ENCODE measurements around the gene DNM3. TPM values are rescaled to one million over a fixed set of nuclear protein-coding genes. Genes with fewer than 3 reads are reported as not detected.

DNM3 gene
- total RNA-seq, 1 donor from 2014 or later, result 1.1 TPM

DNA sequence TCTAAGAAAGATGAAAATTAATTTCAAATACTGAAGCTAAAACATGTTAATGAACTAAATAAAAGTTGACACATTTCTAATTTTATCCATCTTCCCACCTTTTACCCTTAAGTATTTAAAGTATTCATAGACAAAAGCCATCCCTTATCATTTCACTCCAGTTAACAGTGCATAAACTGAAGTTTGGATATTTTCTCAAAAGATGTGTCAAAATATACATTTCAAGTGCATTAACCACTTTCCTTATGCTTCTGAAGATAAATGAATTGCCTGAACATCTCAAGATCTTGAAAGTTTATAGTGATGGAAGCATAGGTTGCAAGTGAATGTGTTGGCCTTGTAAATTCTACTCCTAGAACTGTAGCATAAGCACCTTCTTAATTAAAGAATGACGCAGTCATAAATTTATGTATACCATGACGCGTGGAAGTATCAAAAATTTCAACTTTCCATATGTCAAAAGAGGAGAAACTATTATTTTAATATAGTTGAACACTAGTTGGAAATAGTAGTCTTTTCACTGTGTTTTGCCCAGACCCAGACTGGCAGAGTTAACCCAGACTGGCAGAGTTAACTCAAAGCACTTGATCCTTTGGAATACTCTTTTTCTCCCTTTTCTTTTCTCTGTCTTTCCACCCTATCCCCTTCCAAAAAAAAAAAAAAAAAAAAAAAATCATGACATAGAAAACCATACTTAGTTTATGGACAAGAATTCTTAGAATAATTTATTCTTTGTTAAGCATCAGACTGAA is 296.6 kb downstream of the DNM3 start:
- Histone ChIP-seq H3K9me3 (ENCODE audit: low read depth) (no peaks in the 10 kb centered on the region), H3K9ac (no peak overlapping the region), H3F3A (ENCODE audit: low read depth) (no peaks in the 10 kb centered on the region), H3K36me3 (no peaks in the 10 kb centered on the region), H3K79me2 (ENCODE audit: low read depth) (no peaks in the 10 kb centered on the region), H3K27ac (no peak overlapping the region), H3K4me1 (peaks cover 11% of the 10 kb centered on the region), H3K27me3 (no peaks in the 10 kb centered on the region), H3K4me3 (no peak overlapping the region), H4K20me1 (ENCODE audit: low read depth) (no peaks in the 10 kb centered on the region), H3K4me2 (no peak overlapping the region), H2AFZ (replicated peaks) (no peak overlapping the region)
- Mint-ChIP-seq H3K4me1 (peaks cover 15% of the 10 kb centered on the region), H3K27ac (no peak overlapping the region), H3K9me3 (no peaks in the 10 kb centered on the region), H3K36me3 (no peaks in the 10 kb centered on the region), H3K4me3 (no peak overlapping the region), H3K27me3 (ENCODE audit: insufficient read depth, low read depth) (no peaks in the 10 kb centered on the region)
- DNase-seq (ENCODE audit: low spot score), result no peak
- TF ChIP-seq EZH2phosphoT487 (IDR thresholded peaks at IDR 0.05) (no peak), EZH2 (IDR thresholded peaks at IDR 0.05) (no peak)
- TF ChIP-seq, protein P1, sequence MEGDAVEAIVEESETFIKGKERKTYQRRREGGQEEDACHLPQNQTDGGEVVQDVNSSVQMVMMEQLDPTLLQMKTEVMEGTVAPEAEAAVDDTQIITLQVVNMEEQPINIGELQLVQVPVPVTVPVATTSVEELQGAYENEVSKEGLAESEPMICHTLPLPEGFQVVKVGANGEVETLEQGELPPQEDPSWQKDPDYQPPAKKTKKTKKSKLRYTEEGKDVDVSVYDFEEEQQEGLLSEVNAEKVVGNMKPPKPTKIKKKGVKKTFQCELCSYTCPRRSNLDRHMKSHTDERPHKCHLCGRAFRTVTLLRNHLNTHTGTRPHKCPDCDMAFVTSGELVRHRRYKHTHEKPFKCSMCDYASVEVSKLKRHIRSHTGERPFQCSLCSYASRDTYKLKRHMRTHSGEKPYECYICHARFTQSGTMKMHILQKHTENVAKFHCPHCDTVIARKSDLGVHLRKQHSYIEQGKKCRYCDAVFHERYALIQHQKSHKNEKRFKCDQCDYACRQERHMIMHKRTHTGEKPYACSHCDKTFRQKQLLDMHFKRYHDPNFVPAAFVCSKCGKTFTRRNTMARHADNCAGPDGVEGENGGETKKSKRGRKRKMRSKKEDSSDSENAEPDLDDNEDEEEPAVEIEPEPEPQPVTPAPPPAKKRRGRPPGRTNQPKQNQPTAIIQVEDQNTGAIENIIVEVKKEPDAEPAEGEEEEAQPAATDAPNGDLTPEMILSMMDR (IDR thresholded peaks at IDR 0.05), result no peak

DNA sequence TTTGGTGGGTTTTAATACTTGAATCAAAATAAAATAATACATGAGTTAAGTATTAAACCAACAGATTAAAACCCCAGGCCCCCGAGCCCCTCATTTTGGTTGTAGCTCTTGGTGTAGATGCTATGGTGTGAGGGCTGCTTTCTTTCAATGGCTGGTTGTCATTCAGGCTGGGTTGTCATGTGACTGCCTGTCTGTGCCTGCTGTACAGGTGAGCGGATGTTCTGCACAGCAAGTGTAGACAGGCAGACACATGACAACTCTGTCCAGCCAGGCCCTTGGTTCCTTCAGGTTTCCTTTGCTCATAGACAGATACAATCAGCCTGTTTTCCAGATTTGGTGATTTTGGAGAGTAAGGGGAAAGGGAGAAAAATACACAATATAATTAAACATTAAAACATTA is 297.3 kb downstream of the DNM3 start:
- H3K4me2 ChIP-seq, result no peak overlapping the region
- no peaks in the 10 kb centered on the region for H3K9me3 ChIP-seq (ENCODE audit: low read depth)
- H3K27me3 ChIP-seq, result no peaks in the 10 kb centered on the region
- no peaks in the 10 kb centered on the region for H4K20me1 ChIP-seq (ENCODE audit: low read depth)
- H3K9ac ChIP-seq, result no peak overlapping the region
- peaks cover 16% of the 10 kb centered on the region for H3K4me1 ChIP-seq
- no peaks in the 10 kb centered on the region for H3K27me3 Mint-ChIP-seq (ENCODE audit: insufficient read depth, low read depth)
- no peaks in the 10 kb centered on the region for H3K79me2 ChIP-seq (ENCODE audit: low read depth)
- H3K4me1 Mint-ChIP-seq, result peaks cover 22% of the 10 kb centered on the region
- H3K36me3 Mint-ChIP-seq, result no peaks in the 10 kb centered on the region
- H2AFZ ChIP-seq (replicated peaks), result no peak overlapping the region
- no peak overlapping the region for H3K27ac ChIP-seq
- H3K27ac Mint-ChIP-seq, result no peak overlapping the region
- no peak overlapping the region for H3K4me3 ChIP-seq
- no peaks in the 10 kb centered on the region for H3K36me3 ChIP-seq
- TF ChIP-seq EZH2 (IDR thresholded peaks at IDR 0.05), result no peak
- TF ChIP-seq EZH2phosphoT487 (IDR thresholded peaks at IDR 0.05), result no peak
- TF ChIP-seq, protein P1 (IDR thresholded peaks at IDR 0.05), result no peak
- no peaks in the 10 kb centered on the region for H3F3A ChIP-seq (ENCODE audit: low read depth)
- no peaks in the 10 kb centered on the region for H3K9me3 Mint-ChIP-seq
- H3K4me3 Mint-ChIP-seq, result no peak overlapping the region
- no peak for DNase-seq (ENCODE audit: low spot score)

DNA sequence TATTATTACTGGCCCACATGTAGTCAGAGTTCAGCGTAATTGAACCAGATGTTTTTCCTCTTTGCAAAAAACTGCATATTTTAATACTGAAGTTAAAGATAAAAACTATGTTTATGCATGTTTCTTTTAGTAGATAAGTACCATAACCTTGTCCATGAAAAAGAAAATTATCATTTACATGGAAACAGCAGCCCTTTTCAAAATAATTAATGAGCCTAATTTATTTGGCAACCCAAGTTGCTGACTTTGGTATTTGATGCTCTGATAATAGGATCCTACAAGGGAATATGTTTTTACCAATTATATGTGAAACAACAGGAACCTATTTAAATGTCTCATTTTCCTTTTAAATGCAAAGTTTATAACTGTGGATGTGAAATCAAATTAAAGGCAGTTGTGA is 297.9 kb downstream of the DNM3 start:
- H3K27ac Mint-ChIP-seq, result no peak overlapping the region
- Histone ChIP-seq H3F3A (ENCODE audit: low read depth) (no peaks in the 10 kb centered on the region), H4K20me1 (ENCODE audit: low read depth) (no peaks in the 10 kb centered on the region), H3K36me3 (no peaks in the 10 kb centered on the region), H3K9me3 (ENCODE audit: low read depth) (no peaks in the 10 kb centered on the region), H3K27ac (no peak overlapping the region), H3K4me2 (no peak overlapping the region), H3K4me3 (no peak overlapping the region), H3K9ac (no peak overlapping the region), H2AFZ (replicated peaks) (no peak overlapping the region), H3K27me3 (no peaks in the 10 kb centered on the region), H3K4me1 (peaks cover 19% of the 10 kb centered on the region), H3K79me2 (ENCODE audit: low read depth) (no peaks in the 10 kb centered on the region)
- H3K36me3 Mint-ChIP-seq, result no peaks in the 10 kb centered on the region
- TF ChIP-seq EZH2phosphoT487 (IDR thresholded peaks at IDR 0.05) (no peak), EZH2 (IDR thresholded peaks at IDR 0.05) (no peak)
- TF ChIP-seq, protein P1 (IDR thresholded peaks at IDR 0.05), result no peak
- no peaks in the 10 kb centered on the region for H3K27me3 Mint-ChIP-seq (ENCODE audit: insufficient read depth, low read depth)
- no peak overlapping the region for H3K4me3 Mint-ChIP-seq
- no peaks in the 10 kb centered on the region for H3K9me3 Mint-ChIP-seq
- DNase-seq (ENCODE audit: low spot score), result no peak
- H3K4me1 Mint-ChIP-seq, result peaks cover 25% of the 10 kb centered on the region

Measured in neural progenitor cell (in vitro differentiated cells).